ENCODE measurements around the gene CSNK2A1.
"Not testable (repeated sequence)": the region's sequence is repeated elsewhere in the genome, so short reads cannot be mapped to it uniquely, and the experiment has no call there.

The CSNK2A1 gene

GRCh38 chr20:543369-544152 lies at the start of gene CSNK2A1:
TSS of gene CSNK2A1 (minus strand) at chr20:543790. CDS start at chr20:508551, 35,239 bp downstream.
- DNase-seq (ENCODE audit: low spot score), result peak; percentile 98

GRCh38 chr20:592506-592905 lies 48.9 kb upstream of the CSNK2A1 start:
- no peak for DNase-seq (ENCODE audit: low spot score)

GRCh38 chr20:591941-592340 lies 48.4 kb upstream of the CSNK2A1 start:
- no peak for DNase-seq (ENCODE audit: low spot score)

GRCh38 chr20:588932-589672 lies 45.5 kb upstream of the CSNK2A1 start:
- no peak for DNase-seq (ENCODE audit: low spot score)

- no peak for DNase-seq (ENCODE audit: low spot score)
Measured at GRCh38 chr20:588476-588875, 44.9 kb upstream of the CSNK2A1 start.

- DNase-seq (ENCODE audit: low spot score), result no peak
Measured at GRCh38 chr20:584971-585301, 41.3 kb upstream of the CSNK2A1 start.

GRCh38 chr20:584161-584970 lies 40.8 kb upstream of the CSNK2A1 start:
- no peak for DNase-seq (ENCODE audit: low spot score)

- DNase-seq (ENCODE audit: low spot score), result no peak
Measured at GRCh38 chr20:582204-582603, 38.6 kb upstream of the CSNK2A1 start.

- DNase-seq (ENCODE audit: low spot score), result not testable (repeated sequence)
Measured at GRCh38 chr20:578940-579690, 35.5 kb upstream of the CSNK2A1 start.

- DNase-seq (ENCODE audit: low spot score), result no peak
Measured at GRCh38 chr20:577167-577791, 33.7 kb upstream of the CSNK2A1 start.

- no peak for DNase-seq (ENCODE audit: low spot score)
Measured at GRCh38 chr20:576156-576555, 32.6 kb upstream of the CSNK2A1 start.

GRCh38 chr20:575230-575629 lies 31.6 kb upstream of the CSNK2A1 start:
- no peak for DNase-seq (ENCODE audit: low spot score)

- DNase-seq (ENCODE audit: low spot score), result no peak
Measured at GRCh38 chr20:574297-574942, 30.8 kb upstream of the CSNK2A1 start.

- DNase-seq (ENCODE audit: low spot score), result no peak
Measured at GRCh38 chr20:573414-574296, 30.1 kb upstream of the CSNK2A1 start.

- no peak for DNase-seq (ENCODE audit: low spot score)
Measured at GRCh38 chr20:572727-573126, 29.1 kb upstream of the CSNK2A1 start.

GRCh38 chr20:571754-572441 lies 28.3 kb upstream of the CSNK2A1 start:
- no peak for DNase-seq (ENCODE audit: low spot score)

GRCh38 chr20:568673-569415 lies 25.3 kb upstream of the CSNK2A1 start:
- no peak for DNase-seq (ENCODE audit: low spot score)

GRCh38 chr20:568097-568652 lies 24.6 kb upstream of the CSNK2A1 start:
- no peak for DNase-seq (ENCODE audit: low spot score)
